K562 (cell line): Measurements from ENCODE around the gene OR52I2. TPM values are rescaled to one million over a fixed set of nuclear protein-coding genes. Genes with fewer than 3 reads are reported as not detected.
A peak's percentile ranks its signal among the peaks of the same experiment; 100 is the strongest.

ENCODE experiments used
- CBFA2T3 ChIP-seq: fragments of 450-650 bp; IDR thresholded peaks from 2 replicates; pipeline ENCODE4 v1.6.1; 2017
- ELK3 ChIP-seq: fragments of 450-650 bp; formaldehyde crosslinking; IDR thresholded peaks from 2 replicates; pipeline ENCODE4 v1.4.0; 2020; ENCODE audit warnings: mild to moderate bottlenecking
- HDAC2 ChIP-seq: fragments of 450-650 bp; IDR thresholded peaks from 2 replicates; pipeline ENCODE4 v1.6.1; 2016; ENCODE audit warnings: mild to moderate bottlenecking
- KLF10 ChIP-seq: fragments of 250-450 bp; sonication (Bioruptor Pico); IDR thresholded peaks from 2 replicates; pipeline ENCODE4 v1.6.1; 2021; ENCODE audit warnings: matching md5 sums
- L3MBTL2 ChIP-seq: fragments of 450-650 bp; IDR thresholded peaks from 2 replicates; pipeline ENCODE4 v1.6.1; 2016; ENCODE audit warnings: mild to moderate bottlenecking, moderate library complexity
- NFYB ChIP-seq: IDR thresholded peaks from 2 replicates; pipeline ENCODE4 v1.6.1; 2011; ENCODE audit warnings: mild to moderate bottlenecking, moderate library complexity; ENCODE audit not compliant: insufficient read length; ENCODE audit errors: extremely low read depth
- NR2C2 ChIP-seq, 2 experiments: fragments of 200-800 bp in 1 of 2; sonication (Bioruptor generic) in 1 of 2; sonication (generic) in 1 of 2; formaldehyde crosslinking in 1 of 2; IDR thresholded peaks; 2 replicates each; pipeline versions ENCODE4 v1.6.1 to v1.8.0; 2016 to 2022; ENCODE audit warnings: mild to moderate bottlenecking in 1 of 2, missing compliant biosample characterization in 1 of 2, missing genetic modification characterization in 1 of 2, missing genetic modification reagents in 1 of 2
- PRMT5 ChIP-seq: sonication (generic); formaldehyde crosslinking; IDR thresholded peaks from 2 replicates; pipeline ENCODE4 v1.5.0; 2020; ENCODE audit warnings: missing genetic modification reagents
- RERE ChIP-seq: sonication (generic); formaldehyde crosslinking; IDR thresholded peaks from 2 replicates; pipeline ENCODE4 v1.8.0; 2023; ENCODE audit warnings: missing genetic modification reagents, mild to moderate bottlenecking, borderline replicate concordance
- SUPT5H ChIP-seq: fragments of 450-650 bp; IDR thresholded peaks from 2 replicates; pipeline ENCODE4 v1.6.1; 2016
- TAL1 ChIP-seq: fragments of 450-650 bp; IDR thresholded peaks from 2 replicates; pipeline ENCODE4 v1.6.1; 2016; ENCODE audit warnings: mild to moderate bottlenecking
- U2AF1 ChIP-seq: fragments of 200-400 bp; formaldehyde crosslinking; optimal IDR thresholded peaks from 2 replicates; pipeline ENCODE3; 2017; ENCODE audit warnings: mild to moderate bottlenecking, low read depth, low read length, moderate library complexity
- XRCC4 ChIP-seq: IDR thresholded peaks from one replicate; pipeline ENCODE4 v1.6.1; 2011; ENCODE audit not compliant: insufficient read depth, insufficient read length; ENCODE audit errors: extremely low read depth
- ZNF146 ChIP-seq: IDR thresholded peaks from one replicate; pipeline ENCODE4 v1.6.1; 2018; ENCODE audit warnings: missing compliant biosample characterization; ENCODE audit not compliant: unreplicated experiment
- ZNF212 ChIP-seq: fragments of 450-650 bp; formaldehyde crosslinking; IDR thresholded peaks from 2 replicates; pipeline ENCODE4 v1.4.0; 2020; ENCODE audit warnings: mild to moderate bottlenecking
- ZNF584 ChIP-seq: fragments of 200-800 bp; sonication (Bioruptor generic); IDR thresholded peaks from 2 replicates; pipeline ENCODE4 v1.6.1; 2016; ENCODE audit warnings: low read depth, mild to moderate bottlenecking, missing genetic modification characterization, missing compliant biosample characterization
- polyA plus RNA-seq, 8 experiments: library from polyadenylated mRNA; depleted of rRNA in 4 of 8; stranded (reverse) in 5 of 8; unstranded in 3 of 8; fragments of >200 nt; fragmentation: Nextera tagmentation in 2 of 8; fragmentation: Illumina TruSeq in 1 of 8; extraction: Ambion mirVana in 2 of 8; extraction: Trizol in 1 of 8; gene quantifications; 2 replicates each; pipeline versions ENCODE4 v1.2.1 to v1.2.3, GENCODE V29; 2011 to 2014; ENCODE audit warnings: inconsistent platforms in 1 of 8, missing spikeins in 1 of 8
- total RNA-seq, 7 experiments: library from RNA; depleted of rRNA in 6 of 7; stranded (reverse); fragments of >200 nt in 6 of 7; fragmentation: Illumina TruSeq in 2 of 7; extraction: Trizol in 2 of 7; gene quantifications; 2 replicates each; pipeline versions ENCODE4 v1.2.1 to v1.2.3, GENCODE V29; 2011 to 2021; ENCODE audit warnings: low replicate concordance in 1 of 7
- TF ChIP-seq, protein P1 (sequence below): fragments of 450-650 bp; formaldehyde crosslinking; IDR thresholded peaks from 2 replicates; pipeline ENCODE4 v1.4.0; 2020; ENCODE audit warnings: mild to moderate bottlenecking, moderate library complexity
- TF ChIP-seq, protein P2 (sequence below), 2 experiments: IDR thresholded peaks; 2 replicates each; pipeline ENCODE4 v1.6.1; 2012; ENCODE audit warnings: improper control_type of control experiment in 2 of 2, low read depth in 2 of 2, low read length in 2 of 2, borderline replicate concordance in 1 of 2

Gene OR52I2
- total and polyA plus RNA-seq, 9 of the 15 experiments (the other 6 are each of a cell fraction or from before 2014, with no cell fraction given), result not detected

- TF ChIP-seq NFYB (peak; percentile 55), CBFA2T3 (peak; percentile 48), ELK3 (no peak), U2AF1 (no peak), TAL1 (peak; percentile 43), HDAC2 (no peak), NR2C2 (CRISPR knock-in tag; IDR thresholded peaks at IDR 0.05) (no peak), NR2C2 (tag; IDR thresholded peaks at IDR 0.05) (peak; percentile 44; the same call in 1 of the 2 replicates), ZNF146 (CRISPR knock-in tag) (no peak), ZNF212 (CRISPR knock-in tag) (no peak), L3MBTL2 (no peak), RERE (no peak), KLF10 (no peak), XRCC4 (no peak), SUPT5H (no peak), PRMT5 (CRISPR knock-in tag) (no peak), ZNF584 (CRISPR knock-in tag) (no peak)
- TF ChIP-seq, protein P1, sequence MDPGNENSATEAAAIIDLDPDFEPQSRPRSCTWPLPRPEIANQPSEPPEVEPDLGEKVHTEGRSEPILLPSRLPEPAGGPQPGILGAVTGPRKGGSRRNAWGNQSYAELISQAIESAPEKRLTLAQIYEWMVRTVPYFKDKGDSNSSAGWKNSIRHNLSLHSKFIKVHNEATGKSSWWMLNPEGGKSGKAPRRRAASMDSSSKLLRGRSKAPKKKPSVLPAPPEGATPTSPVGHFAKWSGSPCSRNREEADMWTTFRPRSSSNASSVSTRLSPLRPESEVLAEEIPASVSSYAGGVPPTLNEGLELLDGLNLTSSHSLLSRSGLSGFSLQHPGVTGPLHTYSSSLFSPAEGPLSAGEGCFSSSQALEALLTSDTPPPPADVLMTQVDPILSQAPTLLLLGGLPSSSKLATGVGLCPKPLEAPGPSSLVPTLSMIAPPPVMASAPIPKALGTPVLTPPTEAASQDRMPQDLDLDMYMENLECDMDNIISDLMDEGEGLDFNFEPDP (CRISPR knock-in tag), result no peak
- TF ChIP-seq, protein P2, sequence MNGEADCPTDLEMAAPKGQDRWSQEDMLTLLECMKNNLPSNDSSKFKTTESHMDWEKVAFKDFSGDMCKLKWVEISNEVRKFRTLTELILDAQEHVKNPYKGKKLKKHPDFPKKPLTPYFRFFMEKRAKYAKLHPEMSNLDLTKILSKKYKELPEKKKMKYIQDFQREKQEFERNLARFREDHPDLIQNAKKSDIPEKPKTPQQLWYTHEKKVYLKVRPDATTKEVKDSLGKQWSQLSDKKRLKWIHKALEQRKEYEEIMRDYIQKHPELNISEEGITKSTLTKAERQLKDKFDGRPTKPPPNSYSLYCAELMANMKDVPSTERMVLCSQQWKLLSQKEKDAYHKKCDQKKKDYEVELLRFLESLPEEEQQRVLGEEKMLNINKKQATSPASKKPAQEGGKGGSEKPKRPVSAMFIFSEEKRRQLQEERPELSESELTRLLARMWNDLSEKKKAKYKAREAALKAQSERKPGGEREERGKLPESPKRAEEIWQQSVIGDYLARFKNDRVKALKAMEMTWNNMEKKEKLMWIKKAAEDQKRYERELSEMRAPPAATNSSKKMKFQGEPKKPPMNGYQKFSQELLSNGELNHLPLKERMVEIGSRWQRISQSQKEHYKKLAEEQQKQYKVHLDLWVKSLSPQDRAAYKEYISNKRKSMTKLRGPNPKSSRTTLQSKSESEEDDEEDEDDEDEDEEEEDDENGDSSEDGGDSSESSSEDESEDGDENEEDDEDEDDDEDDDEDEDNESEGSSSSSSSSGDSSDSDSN (IDR thresholded peaks at IDR 0.05; ENCODE audit: borderline replicate concordance in 1 of 2, low read depth in 2 of 2, low read length in 2 of 2), result no peak
Observed at GRCh38 chr11:4619514-4619913, 38.0 kb downstream of the OR52I2 start (continued).
